ENCODE data around the gene HID1. TPM values are rescaled to one million over a fixed set of nuclear protein-coding genes. Genes with fewer than 3 reads are reported as not detected.
A peak's percentile ranks its signal among the peaks of the same experiment; 100 is the strongest.
"Not testable (repeated sequence)": the region's sequence is repeated elsewhere in the genome, so short reads cannot be mapped to it uniquely, and the experiment has no call there.

Gene HID1
- total RNA-seq, 3 donors from 2014 or later: 29.9 to 56.9 (median 47.4) TPM

- intact Hi-C loops (cut with DNase I, micrococcal nuclease): no loop called here
- TF ChIP-seq CTCF (IDR thresholded peaks at IDR 0.05): no peak
- Histone ChIP-seq H3K36me3 (ENCODE audit: low read depth) (no peaks in the 10 kb centered on the region), H3K4me3 (no peak overlapping the region), H3K4me1 (ENCODE audit: low read depth) (peaks cover 20% of the 10 kb centered on the region), H3K9me3 (no peaks in the 10 kb centered on the region)
- DNase-seq (peak in 1 of 3 donors; percentile 73), ATAC-seq (peak; percentile 50)
Measured at GRCh38 chr17:75009139-75009724, 36.7 kb upstream of the HID1 start.

- no peak for TF ChIP-seq CTCF (IDR thresholded peaks at IDR 0.05)
- intact Hi-C loops (cut with DNase I, micrococcal nuclease): no loop called here
- DNase-seq (no peak), ATAC-seq (no peak)
- Histone ChIP-seq H3K4me3 (no peak overlapping the region), H3K4me1 (ENCODE audit: low read depth) (peaks cover 15% of the 10 kb centered on the region), H3K9me3 (no peaks in the 10 kb centered on the region), H3K36me3 (ENCODE audit: low read depth) (no peaks in the 10 kb centered on the region)
Measured at GRCh38 chr17:75008373-75008772, 35.8 kb upstream of the HID1 start.

GRCh38 chr17:75006653-75007052 is 34.1 kb upstream of the HID1 start:
- DNase-seq: no peak
- no peaks in the 10 kb centered on the region for H3K36me3 ChIP-seq (ENCODE audit: low read depth)
- H3K9me3 ChIP-seq: no peaks in the 10 kb centered on the region
- no peak for TF ChIP-seq CTCF (IDR thresholded peaks at IDR 0.05)
- peaks cover 11% of the 10 kb centered on the region for H3K4me1 ChIP-seq (ENCODE audit: low read depth)
- intact Hi-C loops (cut with DNase I, micrococcal nuclease): no loop called here
- no peak overlapping the region for H3K4me3 ChIP-seq
- no peak for ATAC-seq

GRCh38 chr17:75006084-75006483 is 33.5 kb upstream of the HID1 start:
- intact Hi-C loops (cut with DNase I, micrococcal nuclease); H3K36me3 ChIP-seq (ENCODE audit: low read depth); DNase-seq; ATAC-seq; H3K4me3 ChIP-seq; H3K9me3 ChIP-seq: not testable (repeated sequence)
- peaks cover 11% of the 10 kb centered on the region for H3K4me1 ChIP-seq (ENCODE audit: low read depth)

GRCh38 chr17:75005291-75005690 is 32.7 kb upstream of the HID1 start:
- intact Hi-C loops (cut with DNase I, micrococcal nuclease): no loop called here
- DNase-seq: no peak
- no peak for ATAC-seq
- no peak for TF ChIP-seq CTCF (IDR thresholded peaks at IDR 0.05)
- H3K36me3 ChIP-seq (ENCODE audit: low read depth): no peaks in the 10 kb centered on the region
- H3K9me3 ChIP-seq: no peaks in the 10 kb centered on the region
- peaks cover 11% of the 10 kb centered on the region for H3K4me1 ChIP-seq (ENCODE audit: low read depth)
- H3K4me3 ChIP-seq: no peak overlapping the region

GRCh38 chr17:75004371-75004770 is 31.8 kb upstream of the HID1 start:
- Histone ChIP-seq H3K4me1 (ENCODE audit: low read depth) (peaks cover 6% of the 10 kb centered on the region), H3K36me3 (ENCODE audit: low read depth) (no peaks in the 10 kb centered on the region), H3K9me3 (no peaks in the 10 kb centered on the region), H3K4me3 (no peak overlapping the region)
- intact Hi-C loops (cut with DNase I, micrococcal nuclease): no loop called here
- ATAC-seq (no peak), DNase-seq (no peak)
- no peak for TF ChIP-seq CTCF (IDR thresholded peaks at IDR 0.05)

Measured in mucosa of descending colon (tissue), 3 donors.